ENCODE measurements around the gene HMX1.

GRCh38 chr4:8870647-8871416 is 807 bp downstream of the HMX1 start:
- TF ChIP-seq EZH2 (IDR thresholded peaks at IDR 0.05; ENCODE audit: low read depth, unreplicated experiment) (peak; percentile 100), STAT1 (IDR thresholded peaks at IDR 0.05; ENCODE audit: unreplicated experiment) (no peak), CTCF (conservative IDR thresholded peaks at IDR 0.05; ENCODE audit: low read depth in 2 of 2) (no peak), REST (IDR thresholded peaks at IDR 0.05; ENCODE audit: unreplicated experiment) (no peak), POLR2AphosphoS5 (IDR thresholded peaks at IDR 0.05; ENCODE audit: low read depth) (no peak), NANOG (IDR thresholded peaks at IDR 0.05; ENCODE audit: borderline replicate concordance) (no peak), EZH2phosphoT487 (IDR thresholded peaks at IDR 0.05; ENCODE audit: unreplicated experiment) (peak; percentile 90), CREB1 (CRISPR knock-in tag; IDR thresholded peaks at IDR 0.05; ENCODE audit: low read depth) (no peak)
